ENCODE measurements around the gene COX8A.
A peak's percentile ranks its signal among the peaks of the same experiment; 100 is the strongest.
"Not testable (repeated sequence)": the region's sequence is repeated elsewhere in the genome, so short reads cannot be mapped to it uniquely, and the experiment has no call there.

The COX8A gene

DNA sequence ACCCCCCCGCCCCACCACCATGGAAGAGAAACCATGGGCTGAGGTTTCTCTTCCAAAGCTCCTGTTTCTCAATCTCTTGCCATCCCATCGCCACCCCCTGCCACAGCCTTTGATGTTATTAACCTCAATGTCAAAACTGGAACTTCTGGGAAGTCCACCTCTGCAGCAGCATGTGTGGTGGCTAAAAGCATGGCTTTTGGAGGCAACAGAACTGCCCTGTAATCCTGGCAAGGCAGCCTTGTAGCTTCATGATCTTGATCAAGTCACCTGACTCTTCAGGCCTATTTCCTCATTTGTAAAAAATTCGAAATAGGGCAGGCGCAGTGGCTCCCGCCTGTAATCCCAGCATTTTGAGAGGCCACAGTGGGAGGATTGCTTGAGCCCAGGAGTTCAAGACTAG, 3.5 kb upstream of the COX8A start:
- DNase-seq: no peak

DNA sequence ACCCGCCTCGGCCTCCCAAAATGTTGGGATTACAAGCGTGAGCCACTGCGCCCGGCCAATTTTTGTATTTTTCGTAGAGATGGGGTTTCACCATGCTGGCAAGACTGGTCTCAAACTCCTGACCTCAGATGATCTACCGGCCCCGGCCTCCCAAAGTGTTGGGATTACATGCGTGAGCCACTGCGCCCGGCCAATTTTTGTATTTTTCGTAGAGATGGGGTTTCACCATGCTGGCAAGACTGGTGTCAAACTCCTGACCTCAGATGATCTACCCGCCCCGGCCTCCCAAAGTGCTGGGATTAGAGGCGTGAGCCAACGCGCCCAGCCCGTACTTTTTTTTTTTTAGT, 535 bp upstream of the COX8A start:
- not testable (repeated sequence) for DNase-seq

DNA sequence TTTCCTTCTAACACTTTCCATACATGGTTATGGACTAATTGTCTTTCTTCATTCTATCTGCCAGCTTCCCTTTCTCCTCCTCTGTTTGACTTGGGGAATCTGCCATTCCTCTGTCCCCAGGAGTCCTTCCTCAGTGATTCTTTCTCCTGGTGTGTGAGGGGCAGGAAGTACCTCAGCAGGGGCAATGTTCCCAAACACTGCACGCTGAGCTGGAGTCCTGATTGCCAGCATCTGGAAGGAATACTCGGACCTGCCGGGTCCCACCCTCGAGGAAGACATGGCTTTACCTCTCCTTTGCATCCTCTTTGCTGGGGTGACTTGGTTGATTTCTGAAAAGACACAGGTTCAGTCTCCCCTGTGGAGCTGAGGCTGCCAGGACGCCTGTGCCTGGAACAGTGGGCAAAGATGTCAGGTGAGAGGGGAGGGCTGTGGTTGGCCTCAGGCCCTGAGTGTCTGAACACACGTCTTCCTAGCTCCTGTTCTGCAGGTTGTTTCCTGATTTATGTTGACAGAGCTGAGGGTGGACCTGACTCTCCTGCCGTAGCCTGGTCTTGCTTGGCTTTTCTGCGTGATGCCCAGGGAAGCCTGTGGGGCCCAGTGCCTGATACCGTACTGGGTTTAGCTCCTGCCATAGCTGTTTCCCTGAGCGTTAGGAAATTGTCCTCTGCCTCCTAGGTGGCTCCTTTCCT, 4.3 kb downstream of the COX8A start:
- DNase-seq: no peak

DNA sequence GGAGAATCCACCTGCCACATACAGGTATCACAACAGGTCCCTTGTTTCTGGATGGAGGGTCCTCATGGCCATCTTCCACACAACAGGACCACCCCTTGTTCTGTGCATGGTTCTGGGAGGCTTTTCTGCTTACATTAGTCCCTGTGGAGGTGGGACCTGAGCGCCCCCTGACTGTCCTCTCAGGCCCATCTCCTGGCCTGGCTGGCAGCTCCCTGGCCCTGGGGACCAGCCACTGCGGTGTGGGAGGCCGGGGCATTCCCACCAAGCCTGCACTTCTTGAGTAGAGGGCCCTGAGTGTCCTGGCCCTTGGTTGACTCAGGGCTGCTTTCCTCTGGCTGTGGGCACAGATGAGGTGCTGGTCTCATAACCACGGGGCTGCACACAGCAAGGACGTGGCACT, 5.0 kb downstream of the COX8A start:
- DNase-seq: no peak

DNA sequence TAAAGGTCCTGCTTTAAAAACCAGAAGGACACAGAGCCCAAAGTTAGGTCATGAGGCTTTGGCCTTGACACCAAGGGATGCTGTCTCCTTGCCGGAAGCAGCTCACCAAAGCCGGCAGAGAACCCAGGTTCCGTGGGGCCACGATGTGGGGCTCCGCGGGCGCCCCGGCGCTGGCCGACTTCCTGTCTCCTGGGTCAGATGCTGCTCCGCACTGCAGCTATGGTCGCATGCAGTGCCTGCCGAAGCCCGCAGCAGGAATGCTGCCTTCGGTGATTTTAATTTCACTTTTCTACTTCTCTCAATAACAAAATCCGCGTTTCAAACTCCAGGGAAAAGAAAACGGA, 11.4 kb downstream of the COX8A start:
- DNase-seq: peak; percentile 75 to 80

DNA sequence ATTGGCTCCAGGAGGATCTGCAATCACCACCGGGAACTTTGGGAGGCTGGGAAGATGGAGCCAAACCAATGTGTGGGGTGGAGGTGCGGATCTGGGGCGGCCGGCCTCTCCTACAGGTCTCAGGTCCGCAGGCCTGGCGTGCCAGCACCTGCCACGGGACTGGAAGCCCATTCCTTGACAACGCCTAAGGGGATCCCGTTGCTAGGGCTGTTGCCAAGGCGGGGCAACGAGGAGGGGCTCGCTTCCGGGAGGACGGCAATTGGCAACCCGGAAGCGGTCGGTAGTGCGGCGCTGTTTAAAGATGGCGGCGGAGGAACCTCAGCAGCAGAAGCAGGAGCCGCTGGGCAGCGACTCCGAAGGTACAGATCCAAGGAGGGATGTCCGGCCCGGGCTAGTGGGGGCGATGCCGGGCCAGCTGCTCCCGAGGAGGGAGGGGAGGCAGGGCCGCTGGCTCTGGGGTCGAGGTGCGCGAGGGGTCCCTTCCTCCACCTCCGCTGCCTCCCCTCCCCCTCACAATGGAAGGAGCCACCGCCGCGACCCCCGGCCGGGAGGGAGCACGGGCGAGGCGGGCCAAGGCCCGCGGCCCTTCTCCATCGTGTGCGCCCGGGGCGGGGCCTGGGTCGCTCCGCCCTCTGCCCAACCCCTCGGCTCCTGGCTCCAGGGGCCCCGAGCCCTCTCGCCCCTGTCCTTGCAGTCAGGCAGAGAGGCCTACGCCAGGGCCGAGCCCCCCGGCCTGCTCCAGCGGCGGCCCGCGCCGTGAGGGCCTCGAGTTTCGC, 11.9 kb downstream of the COX8A start, which contains the start of gene OTUB1:
Gene OTUB1, plus strand, starts transcription at position 283 of the 776 bp plus-strand sequence. Its CDS starts 19 bp downstream, at position 302.
- peak; percentile 91 to 93 for DNase-seq

DNA sequence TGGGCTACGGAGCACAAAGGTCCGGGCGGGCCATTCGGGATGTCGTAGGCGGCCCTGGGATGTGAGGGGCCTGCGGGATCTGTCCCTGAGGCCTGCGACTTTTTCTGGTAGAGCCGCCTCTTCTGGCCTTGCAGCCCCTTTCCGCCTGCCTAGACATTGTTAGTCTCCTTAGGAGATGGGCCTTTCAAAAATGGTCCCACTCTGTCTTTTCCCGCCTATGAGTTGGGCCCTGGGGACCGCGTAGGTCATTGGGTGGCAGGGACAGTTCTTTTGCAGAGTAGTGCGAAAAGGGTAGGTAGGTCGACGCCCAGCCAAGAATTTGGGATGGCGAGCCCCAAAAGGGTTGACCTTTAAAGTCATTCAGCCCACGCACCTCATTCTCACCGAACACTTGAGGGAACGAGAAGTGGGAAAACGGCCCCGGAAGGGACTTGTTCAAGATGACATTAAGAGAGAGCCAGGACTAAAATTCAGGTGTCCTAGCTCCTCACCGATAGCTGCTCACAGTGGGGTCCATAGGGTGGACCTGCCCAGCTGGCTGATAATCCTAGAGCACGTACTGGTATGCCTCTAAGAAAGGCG, 12.6 kb downstream of the COX8A start:
- DNase-seq: no peak

DNA sequence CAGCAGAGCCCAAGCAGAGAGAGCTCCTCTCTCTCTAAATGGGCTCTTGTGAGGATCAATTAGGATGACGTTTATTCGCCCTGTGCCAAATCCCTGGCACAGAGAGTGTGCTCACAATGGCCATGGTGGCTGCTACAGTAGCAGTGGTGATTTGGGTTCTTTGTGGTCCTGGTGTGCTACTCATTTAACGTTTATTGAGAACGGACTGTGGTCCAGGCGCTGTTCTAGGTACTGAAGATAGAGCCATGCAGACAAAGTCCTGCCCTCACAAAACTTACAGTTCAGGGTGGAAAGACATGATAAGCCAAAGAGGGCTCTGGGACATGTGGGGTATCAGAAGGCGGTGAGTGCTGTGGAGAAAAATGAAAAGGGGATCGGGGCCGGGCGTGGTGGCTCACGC, 17.1 kb downstream of the COX8A start:
- DNase-seq: no peak

DNA sequence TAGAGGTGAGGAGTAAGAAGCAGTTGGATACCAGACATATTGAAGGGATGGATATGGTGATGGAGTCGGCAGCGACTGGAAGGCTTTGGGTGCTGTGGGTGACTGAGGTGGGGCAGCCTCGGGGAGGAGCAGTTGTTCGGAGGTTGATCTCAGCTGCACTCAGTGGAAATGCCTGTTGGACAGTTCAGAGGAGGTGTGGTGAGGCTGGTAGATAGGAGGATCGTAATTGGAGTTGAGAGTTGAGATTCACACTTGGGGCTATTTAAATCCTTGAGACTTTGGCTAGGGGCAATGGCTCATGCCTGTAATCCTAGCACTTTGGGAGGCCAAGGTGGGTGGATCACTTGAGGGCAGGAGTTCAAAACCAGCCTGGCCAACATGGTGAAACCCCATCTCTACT, 18.7 kb downstream of the COX8A start:
- DNase-seq: no peak

DNA sequence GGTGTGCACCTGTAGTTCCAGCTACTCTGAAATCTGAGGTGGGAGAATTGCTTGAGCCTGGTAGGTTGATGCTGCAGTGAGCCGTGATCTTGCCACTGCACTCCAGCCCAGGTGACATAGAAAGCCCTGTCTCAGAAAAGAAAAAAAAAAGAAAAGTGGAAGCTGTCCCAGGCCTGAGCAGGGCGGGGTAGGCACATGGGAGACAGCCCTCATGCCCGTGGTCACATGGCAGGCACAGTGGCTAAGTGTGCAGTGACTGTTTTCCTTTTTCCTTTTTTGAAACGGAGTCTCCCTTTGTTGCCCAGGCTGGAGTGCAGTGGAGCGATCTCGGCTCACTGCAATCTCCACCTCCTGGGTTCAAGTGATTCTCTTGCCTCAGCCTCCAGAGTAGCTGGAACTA, 19.6 kb downstream of the COX8A start:
- no peak for DNase-seq

DNA sequence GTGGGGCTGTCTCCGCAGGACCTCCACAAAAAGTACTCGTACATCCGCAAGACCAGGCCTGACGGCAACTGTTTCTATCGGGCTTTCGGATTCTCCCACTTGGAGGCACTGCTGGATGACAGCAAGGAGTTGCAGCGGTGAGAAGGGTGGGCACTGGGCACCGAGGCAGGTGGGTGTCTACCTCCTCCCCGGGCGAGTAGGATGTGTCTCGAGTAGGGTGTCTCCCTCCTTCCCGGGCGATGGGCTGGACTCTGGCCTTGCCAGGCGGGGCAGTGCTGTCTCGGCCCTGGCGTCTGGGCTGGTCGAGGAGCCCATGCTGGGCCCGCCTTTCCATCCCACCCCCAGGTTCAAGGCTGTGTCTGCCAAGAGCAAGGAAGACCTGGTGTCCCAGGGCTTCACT, 22.1 kb downstream of the COX8A start:
- DNase-seq: no peak

DNA sequence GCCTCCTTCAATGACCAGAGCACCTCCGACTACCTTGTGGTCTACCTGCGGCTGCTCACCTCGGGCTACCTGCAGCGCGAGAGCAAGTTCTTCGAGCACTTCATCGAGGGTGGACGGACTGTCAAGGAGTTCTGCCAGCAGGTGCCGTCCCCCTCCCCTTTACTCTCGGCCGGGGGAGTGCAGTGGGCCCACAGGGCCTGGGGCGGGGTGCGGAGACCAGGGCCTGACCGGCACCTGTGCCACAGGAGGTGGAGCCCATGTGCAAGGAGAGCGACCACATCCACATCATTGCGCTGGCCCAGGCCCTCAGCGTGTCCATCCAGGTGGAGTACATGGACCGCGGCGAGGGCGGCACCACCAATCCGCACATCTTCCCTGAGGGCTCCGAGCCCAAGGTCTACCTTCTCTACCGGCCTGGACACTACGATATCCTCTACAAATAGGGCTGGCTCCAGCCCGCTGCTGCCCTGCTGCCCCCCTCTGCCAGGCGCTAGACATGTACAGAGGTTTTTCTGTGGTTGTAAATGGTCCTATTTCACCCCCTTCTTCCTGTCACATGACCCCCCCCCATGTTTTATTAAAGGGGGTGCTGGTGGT, 22.8 kb downstream of the COX8A start:
- DNase-seq: no peak

DNA sequence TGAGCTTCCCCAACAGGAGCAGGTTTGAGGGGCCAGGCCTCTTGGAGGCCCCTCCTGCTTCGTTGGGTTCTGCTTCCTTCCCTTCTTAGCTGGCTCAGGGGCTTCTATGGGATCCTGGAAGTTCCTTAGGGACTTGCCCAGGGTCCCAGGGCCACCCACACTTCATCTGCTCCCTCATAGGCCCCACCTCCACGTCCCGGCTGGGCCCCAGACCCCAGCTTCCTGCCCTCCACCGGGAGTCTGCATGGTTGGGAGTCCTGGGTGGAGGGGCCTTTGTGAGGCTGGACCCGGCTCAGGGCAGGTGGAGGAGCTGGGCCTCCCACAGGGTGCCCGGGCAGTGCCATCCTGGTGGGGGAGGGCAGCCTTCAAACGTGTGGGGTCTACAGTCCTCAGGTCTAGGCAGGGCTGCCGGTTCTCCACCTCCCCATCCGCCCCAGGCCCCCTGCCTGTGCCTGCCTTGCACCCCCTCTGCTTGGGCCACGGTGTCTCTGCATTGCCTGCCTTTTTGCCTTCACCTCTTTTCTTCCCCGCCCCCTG, 23.4 kb downstream of the COX8A start:
- no peak for DNase-seq

DNA sequence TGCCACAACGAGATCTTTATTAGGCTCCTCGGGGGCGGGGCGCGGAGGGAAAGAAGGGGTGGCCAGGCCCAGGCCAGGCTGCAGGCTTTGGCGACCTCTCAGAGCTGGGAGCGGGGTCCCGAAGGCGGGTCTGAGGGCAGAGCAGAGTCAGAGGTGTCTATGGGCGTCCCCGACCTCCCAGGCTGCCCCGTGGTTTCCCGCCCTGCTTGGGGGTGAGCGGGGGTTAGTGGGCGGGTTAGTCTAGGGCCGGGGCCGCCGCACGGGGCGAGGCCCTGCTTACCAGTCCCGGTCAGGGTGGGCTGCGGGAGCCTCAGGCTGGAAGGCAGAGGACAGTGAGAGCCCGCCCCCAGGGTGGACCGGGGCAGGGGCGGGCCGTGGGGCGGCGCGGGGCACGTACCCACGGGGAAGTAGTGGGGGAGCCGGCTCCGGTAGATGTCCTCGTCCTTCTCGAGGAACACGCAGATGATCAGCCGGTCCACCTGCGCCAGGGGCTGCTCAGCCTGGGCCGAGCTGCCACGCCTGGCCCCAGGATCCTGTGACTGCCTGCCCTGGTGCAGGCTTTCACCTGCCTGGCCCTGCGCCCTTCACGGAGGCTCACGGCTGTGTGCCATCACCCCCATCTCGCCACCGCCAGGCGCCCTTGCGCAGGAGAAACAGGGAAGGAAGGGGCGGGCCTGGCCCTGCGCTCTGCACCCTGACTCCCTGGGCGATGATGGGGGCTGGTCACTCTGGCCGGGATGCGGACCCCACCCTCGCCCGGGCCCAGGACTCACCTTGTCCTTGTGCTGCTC, 24.3 kb downstream of the COX8A start:
- DNase-seq: peak in 1 of 2 experiments; percentile 24

DNA sequence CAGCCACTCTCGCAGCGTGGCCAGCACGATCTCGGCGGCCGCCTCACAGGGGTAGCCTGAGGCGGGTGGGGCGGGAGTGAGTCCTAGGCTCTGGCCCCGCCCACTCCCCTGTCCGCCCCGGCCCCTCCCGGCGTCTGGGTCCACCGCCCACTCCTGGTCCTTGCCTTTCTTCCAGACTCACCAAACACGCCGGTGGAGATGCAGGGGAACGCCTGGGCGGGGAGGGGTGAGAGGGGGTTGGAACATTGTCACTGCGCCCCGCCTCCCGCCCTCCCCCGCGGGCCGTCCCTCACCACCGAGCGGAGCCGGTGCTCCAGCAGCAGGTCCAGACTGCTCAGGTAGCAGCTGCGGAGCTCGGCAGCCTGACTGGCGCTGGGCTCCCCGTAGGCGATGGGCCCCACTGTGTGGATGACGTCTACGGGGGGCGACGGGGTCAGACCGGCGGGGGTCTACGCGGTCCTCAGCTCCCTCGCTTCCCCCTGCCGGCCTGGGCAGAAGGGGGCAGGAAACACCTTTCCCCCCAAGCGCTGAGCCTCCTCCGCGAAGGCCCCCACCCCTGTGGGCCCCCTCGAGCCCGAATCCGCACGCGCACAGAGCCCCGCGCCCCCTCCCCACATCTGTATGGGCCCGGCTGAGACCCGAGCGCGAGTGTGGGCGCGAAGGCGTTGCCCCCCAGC, 25.1 kb downstream of the COX8A start:
- DNase-seq: peak; percentile 70 to 71

DNA sequence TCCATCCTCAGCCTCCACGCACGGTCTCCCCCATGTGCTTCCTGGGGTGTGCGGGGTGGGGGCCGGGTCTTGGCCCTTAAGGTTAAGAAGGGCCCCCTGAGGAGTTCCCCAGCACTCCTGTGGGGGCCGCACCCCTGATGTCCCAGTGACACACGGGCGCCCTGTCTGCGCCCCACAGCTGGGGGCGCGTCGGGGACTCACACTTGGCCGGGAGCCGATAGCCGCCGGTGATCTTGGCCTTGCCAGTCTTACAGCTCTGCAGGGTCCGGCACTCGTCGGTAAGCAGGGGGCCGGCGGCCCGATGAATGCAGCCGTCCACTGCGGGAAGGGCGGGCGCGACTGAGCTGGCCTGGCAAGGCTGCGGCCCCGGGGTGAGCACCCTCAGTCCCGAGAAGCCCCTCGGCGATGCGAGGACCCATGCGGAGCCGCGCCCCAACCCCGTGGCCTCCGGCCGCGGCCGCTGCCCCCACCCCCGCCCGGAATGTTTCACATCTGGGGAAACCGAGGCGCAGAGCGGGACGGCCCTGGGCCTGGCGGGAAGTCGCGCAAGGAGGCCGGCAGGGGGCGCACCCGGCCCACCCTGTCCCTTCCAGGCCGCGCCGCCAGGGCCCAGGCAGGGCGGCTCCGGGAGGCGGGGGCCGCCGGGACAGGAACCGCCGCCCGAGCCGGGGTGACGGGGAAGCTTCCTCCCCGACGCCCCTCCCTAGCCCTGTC, 25.8 kb downstream of the COX8A start:
- peak; percentile 74 to 78 for DNase-seq

DNA sequence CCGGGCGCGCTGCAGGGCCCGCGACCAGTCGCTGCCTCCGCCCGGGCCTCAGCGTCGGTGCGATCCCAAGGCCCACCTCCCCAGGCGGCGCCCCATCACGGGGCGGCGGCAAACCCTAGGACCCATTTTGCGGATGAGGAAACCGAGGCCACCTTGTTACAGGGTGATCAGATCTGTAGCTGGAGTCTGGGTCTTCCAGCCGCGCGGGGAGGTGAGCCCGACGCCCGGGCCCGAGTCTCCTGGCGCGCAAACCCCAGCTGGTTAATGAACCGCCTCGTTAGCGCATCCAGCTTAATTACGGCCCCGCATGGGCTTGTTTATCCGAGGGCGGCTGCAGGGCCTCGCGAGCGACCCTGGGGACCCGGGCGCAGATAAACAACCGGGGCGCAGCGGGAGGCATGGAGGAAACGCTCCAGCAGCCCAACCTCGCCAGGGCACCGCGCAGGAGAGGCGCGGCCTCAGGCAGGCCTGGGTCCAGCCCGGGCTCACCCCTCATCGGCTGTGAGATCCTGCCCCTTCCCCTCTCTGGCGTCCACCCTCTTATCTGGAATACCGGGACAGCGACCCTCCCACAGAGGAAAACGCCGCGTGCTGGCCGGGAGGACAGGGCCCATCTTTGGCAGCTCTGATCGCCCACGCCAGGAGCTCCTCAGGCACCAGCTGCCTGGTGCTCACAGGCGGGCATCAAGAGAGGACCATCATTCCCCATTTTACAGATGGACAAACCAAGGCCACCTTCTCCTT, 26.5 kb downstream of the COX8A start:
- no peak for DNase-seq

DNA sequence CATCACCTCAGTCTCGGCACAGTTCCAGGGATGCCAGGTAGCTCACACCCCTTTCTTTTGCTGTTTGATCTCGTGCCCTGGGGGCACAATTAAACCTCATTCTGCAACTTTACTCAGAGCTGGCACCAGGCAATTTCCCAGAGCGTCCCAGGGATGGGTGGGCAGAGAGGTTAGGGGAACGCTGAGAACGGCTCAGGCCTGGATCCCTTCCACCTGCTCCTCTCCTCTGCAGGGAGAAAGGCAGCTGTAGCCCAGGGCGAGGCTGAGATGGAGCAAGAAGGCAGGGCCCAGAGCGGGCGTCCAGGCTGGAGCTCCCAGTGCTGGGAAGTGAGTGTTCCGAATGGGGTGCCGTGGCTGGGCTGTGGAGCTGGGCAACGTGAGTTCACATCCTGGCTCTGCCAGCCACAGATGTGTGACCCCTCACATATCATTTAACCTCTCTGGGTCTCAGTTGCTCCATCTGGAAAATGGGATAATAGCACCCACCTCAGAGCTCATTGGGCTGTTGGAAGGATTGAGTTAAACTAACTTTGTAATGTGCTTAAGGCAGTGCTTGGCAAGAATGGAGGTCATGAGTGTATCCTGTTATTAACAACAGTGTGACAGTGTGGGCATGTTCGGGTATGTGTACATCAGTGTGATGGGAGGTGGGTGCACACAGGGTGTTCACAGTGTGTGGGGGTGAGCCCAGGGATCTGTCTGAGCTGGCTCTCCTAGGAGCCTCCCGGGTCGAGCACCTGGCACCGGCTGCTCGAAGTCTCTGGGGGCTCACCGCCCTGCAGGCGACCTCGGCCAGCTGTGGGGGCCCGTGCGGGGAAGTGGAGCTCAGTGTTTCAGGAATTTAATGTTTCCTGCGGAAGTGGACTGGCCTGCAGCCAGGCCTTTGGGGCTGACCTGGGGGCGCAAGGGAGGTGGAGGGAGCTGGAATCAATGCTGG, 27.3 kb downstream of the COX8A start:
- no peak for DNase-seq

DNA sequence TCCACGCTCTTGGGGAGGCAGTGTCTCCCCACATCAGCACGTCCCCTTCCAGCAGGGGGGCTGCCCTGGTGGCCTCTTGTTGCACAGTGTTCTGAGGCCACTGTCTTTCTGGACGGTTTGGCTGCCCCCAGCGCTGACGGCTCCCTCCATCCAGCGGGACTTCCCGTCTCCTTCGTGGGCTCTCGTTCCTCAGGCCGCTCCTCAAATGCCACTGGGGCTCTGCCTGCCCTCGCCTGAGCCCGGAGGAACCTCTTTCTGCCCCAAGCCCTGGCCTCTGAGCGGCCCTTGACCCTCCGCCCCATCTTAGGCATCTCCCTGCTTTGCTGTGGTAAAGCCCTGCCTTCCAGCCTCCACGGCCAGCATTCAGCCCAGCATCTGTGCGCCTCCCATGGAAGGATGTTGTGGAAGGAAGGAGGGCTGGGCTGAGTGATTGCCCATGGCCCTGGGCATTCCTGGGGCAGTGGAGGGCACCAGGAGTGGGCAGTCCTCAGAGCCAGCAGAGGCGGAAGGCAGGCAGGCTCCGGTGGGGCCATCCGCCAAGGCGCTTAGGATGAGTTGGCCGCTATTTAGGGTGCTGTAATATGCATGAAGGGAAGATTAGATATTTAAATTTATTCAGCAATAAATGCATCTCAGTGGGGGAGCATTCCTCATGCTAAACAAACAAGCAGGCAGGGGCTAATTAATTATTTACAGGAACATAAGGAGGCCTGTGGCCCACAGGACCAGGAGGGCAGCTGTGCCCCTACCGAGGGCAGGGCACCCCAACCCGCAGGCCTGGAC, 29.6 kb downstream of the COX8A start:
- DNase-seq: no peak
